HG03439 (cell line): Measurements from ENCODE around the gene MAML3.

ENCODE experiments used
- ATAC-seq: cut with Tn5 transposase; IDR thresholded peaks from one replicate; pipeline ENCODE4 v1.9.1; 2021; ENCODE audit warnings: mild to moderate bottlenecking, moderate library complexity; ENCODE audit not compliant: unreplicated experiment

MAML3 gene

GRCh38 chr4:140102421-140102820 is 51.6 kb downstream of the MAML3 start:
- ATAC-seq: no peak

DNA sequence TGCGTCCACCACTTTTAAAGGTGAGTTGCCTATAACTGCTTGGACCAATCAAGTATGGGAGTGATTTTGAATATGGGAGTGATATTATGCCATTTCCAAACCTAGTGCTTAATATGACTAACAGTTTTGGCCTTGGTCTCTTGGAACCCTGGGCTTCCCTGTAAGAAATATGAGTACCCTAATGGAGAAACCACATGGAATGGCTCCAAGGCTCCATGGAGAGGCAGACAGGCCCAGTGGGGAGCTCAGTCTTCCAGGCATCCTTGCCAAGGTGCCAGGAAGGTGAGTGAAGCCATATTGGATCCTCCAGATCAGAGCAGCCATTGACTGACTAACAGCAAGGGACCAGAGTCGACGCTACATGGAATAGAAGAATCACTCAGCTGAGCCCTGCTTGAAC is 53.2 kb downstream of the MAML3 start:
- ATAC-seq: no peak

- ATAC-seq: no peak
Observed at GRCh38 chr4:140099983-140100382, 54.0 kb downstream of the MAML3 start.

- no peak for ATAC-seq
Observed at GRCh38 chr4:140098455-140099160, 55.4 kb downstream of the MAML3 start.

- no peak for ATAC-seq
Observed at GRCh38 chr4:140097572-140097971, 56.4 kb downstream of the MAML3 start.

DNA sequence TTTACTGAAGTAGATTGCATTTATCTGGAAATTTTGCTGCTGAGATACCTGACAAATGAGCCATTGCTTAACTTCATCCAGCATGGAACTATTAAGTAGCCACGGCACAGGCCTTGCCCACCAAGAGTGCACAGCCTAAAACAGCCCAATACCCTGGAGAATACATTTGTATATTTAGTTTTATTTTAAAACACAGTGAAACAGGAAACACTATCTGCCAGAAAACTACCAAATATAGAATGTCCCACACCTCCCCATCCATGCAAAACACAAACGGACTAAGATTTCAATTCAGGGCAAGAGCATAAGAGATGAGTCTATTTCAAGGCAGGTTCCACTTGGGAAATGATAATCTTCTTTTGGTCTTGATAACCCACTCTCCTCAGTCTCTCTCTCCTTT is 57.1 kb downstream of the MAML3 start:
- no peak for ATAC-seq

GRCh38 chr4:140096483-140096861 is 57.5 kb downstream of the MAML3 start:
- ATAC-seq: no peak

- no peak for ATAC-seq
Observed at GRCh38 chr4:140095694-140096482, 58.1 kb downstream of the MAML3 start.

- no peak for ATAC-seq
Observed at GRCh38 chr4:140094438-140095420, 59.3 kb downstream of the MAML3 start.

- ATAC-seq: no peak
Observed at GRCh38 chr4:140092094-140092851, 61.7 kb downstream of the MAML3 start.

DNA sequence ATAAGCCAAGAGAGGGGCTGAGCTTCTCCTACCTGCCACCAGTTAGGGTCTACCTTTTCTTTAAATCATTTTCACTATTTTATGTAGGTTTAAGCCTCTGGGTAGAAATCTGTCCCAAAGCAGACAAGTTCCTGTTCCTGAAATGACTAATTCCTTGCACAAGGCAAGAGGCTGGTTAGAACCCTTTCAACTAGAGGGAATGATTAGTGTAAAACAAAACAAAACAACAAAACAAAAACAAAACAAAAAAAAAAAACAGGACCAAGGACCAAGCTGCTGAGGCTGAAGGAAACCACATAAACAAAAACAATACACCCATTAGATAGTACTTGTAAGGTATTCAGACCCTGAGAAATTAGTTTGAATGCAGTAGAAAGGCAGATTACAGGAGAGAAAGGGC is 62.7 kb downstream of the MAML3 start:
- no peak for ATAC-seq

- no peak for ATAC-seq
Observed at GRCh38 chr4:140090215-140090731, 63.7 kb downstream of the MAML3 start.

DNA sequence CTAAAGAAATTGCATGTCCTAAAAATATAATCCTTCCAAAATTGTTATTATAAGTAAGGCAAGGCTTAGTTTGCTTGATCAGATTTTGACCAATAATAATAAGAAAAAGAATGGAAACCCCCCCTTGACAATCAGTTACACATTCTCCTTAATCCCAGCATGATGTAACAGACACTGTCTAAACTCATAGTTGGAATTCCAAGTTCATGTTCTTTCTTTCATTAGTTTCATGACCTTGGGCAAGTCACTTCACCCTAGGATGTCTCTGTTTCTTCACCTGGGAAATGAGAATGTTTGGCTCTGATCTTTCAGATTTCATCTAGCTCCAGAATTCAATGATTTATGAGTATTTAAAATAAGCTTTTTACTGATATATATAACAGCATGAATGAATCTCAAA is 64.8 kb downstream of the MAML3 start:
- no peak for ATAC-seq

GRCh38 chr4:140088323-140088967 is 65.5 kb downstream of the MAML3 start:
- no peak for ATAC-seq

DNA sequence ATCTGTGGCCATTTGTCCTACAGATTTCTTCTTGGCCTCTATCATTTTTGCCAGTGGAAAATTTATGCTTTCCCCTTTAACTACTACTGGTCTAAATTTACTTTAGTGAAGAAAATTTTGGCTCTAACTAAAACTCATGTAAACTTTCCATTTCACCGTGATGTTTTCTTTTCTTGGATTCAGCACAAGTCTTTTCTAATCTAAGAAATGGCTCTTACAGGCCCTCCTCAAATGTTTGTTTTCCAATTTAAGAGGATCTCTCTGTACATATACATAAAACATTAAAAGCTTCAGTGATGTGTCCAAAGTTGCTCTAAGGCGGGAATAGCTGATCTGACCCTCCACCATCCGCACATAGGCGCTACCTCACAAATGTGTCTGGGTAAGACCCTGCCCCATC is 68.1 kb downstream of the MAML3 start:
- ATAC-seq: no peak

GRCh38 chr4:140085062-140085622 is 68.8 kb downstream of the MAML3 start:
- ATAC-seq: no peak

GRCh38 chr4:140084385-140084784 is 69.6 kb downstream of the MAML3 start:
- ATAC-seq: no peak

DNA sequence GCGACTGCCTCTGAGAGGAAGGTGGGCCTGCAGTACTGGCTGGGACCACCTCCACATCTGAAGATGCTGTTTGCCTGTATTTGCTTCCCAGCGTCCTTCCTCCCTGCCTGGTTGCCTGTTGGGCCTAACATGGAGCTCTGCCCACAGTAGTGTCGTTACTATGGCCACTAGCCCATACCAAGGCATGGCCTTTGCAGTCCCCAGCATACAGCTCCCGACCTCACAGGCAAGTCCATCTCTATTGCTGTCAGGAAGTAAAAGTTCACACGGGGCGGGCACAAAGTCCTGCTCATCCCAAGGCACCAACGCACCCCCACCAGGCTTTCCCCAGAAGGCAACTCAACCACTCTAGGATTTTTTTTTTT is 71.6 kb downstream of the MAML3 start:
- ATAC-seq: no peak

- no peak for ATAC-seq
Observed at GRCh38 chr4:140081641-140082390, 72.2 kb downstream of the MAML3 start.
